AG10803 (cell line): ENCODE data around the gene H6PD.

Experiments
- DNase-seq: peaks from one replicate; pipeline ENCODE4 v3.0.0; 2010; ENCODE audit warnings: low read depth
- H3K4me3 ChIP-seq: 2 replicates; pipeline ENCODE4 v1.5.1; 2011; ENCODE audit warnings: mild to moderate bottlenecking, low read length, control low read depth
- TF ChIP-seq, protein P1 (sequence below): conservative IDR thresholded peaks from 2 replicates; pipeline ENCODE4 v1.5.1; 2011; ENCODE audit warnings: mild to moderate bottlenecking, low read length, control low read depth, inconsistent platforms

The H6PD gene

GRCh38 chr1:9200441-9200840 is 34.1 kb upstream of the H6PD start:
- DNase-seq: peak; percentile 58

GRCh38 chr1:9201401-9202239 is 33.0 kb upstream of the H6PD start:
- peak; percentile 82 for DNase-seq
- TF ChIP-seq, protein P1, sequence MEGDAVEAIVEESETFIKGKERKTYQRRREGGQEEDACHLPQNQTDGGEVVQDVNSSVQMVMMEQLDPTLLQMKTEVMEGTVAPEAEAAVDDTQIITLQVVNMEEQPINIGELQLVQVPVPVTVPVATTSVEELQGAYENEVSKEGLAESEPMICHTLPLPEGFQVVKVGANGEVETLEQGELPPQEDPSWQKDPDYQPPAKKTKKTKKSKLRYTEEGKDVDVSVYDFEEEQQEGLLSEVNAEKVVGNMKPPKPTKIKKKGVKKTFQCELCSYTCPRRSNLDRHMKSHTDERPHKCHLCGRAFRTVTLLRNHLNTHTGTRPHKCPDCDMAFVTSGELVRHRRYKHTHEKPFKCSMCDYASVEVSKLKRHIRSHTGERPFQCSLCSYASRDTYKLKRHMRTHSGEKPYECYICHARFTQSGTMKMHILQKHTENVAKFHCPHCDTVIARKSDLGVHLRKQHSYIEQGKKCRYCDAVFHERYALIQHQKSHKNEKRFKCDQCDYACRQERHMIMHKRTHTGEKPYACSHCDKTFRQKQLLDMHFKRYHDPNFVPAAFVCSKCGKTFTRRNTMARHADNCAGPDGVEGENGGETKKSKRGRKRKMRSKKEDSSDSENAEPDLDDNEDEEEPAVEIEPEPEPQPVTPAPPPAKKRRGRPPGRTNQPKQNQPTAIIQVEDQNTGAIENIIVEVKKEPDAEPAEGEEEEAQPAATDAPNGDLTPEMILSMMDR: no peak
- H3K4me3 ChIP-seq: peak overlapping the region; percentile 62

More at GRCh38 chr1:9200441-9200840, 34.1 kb upstream of the H6PD start:
- H3K4me3 ChIP-seq: no peak overlapping the region
- TF ChIP-seq, protein P1: no peak

DNA sequence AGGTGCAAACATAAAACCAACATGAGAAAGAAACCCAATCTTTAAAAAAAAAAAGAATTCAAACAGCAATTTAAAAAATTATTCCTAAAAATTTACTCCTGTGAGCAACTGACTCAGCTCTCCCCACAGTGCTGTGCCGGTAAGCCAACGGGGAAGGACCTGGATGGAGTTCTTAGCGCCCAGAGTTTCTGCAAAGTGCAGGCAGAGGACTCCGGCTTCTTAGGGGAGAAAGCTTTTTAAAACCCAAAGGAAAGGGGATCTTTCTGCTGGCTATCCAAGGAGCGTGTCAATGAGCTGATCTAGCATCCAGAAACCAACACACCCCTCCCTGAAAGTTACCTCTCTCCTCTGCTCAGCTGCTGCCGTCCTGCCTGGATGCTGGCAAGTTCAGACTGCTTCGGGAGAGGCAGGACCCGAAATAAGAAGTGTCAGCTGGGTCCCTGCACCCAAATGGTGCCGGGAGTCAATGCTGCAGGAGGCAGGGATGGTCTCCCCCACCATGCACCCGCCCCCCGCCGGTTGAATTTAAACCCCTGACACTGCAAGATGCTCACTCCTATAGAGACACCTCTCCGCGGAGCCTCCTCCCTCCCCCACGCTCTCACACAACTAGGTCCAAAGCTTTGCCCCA is 32.2 kb upstream of the H6PD start:
- peak overlapping the region; percentile 62 for H3K4me3 ChIP-seq
- no peak for DNase-seq
- TF ChIP-seq, protein P1: no peak

DNA sequence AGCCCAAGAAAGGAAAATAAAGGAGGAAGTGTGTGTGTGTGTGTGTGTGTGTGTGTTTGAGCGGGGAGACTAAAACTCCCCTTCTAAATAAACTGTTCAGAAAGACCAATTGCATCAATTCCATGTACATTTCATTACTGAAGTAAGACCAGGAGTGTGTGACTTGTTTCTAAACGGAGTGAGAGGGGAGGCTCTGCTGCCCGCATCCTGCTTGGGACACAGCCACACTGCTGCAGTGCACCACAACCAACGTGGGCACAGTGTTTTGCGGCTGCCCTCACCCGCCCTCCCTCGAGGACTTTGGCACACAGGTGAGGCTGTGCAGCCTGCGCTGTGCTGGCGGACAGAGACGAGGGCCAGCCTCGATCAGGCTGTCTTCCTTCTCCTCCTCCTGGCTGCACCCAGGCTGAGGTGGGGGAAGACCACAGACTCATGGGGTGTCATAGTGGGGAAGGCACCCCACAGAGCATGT is 31.0 kb upstream of the H6PD start:
- H3K4me3 ChIP-seq: no peak overlapping the region
- DNase-seq: no peak
- TF ChIP-seq, protein P1: no peak

DNA sequence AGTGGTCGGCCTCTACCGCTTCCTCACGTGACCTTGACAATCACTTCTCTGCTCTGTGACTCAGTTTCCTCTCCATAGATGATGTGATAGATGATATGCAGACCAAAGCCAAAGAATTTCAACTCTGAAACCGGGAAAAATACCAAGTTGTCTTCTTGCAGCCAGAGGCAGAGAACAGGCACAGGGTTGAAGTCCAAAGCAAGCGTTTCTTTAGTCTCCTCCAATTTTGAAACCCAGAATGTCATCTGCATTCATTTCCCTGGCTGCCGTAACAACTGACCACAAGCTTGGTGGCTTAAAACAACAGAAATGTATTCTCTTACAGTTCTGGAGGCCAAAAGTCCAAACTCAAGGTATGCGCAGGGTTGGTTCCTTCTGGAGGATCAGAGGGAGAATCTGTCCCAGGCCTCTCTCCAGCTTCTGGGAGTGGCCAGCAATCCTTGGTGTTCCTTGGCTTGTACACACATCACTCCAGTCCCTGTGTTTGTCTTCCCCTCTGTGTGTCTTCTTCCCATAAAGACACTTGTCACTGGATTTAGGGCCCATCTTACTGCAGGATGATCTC is 30.3 kb upstream of the H6PD start:
- DNase-seq: no peak
- TF ChIP-seq, protein P1: no peak
- H3K4me3 ChIP-seq: no peak overlapping the region

- peak; percentile 68 for DNase-seq
- TF ChIP-seq, protein P1: no peak
- H3K4me3 ChIP-seq: no peak overlapping the region
These were observed 27.5 kb upstream of the H6PD start for GRCh38 chr1:9207086-9207485.
